ENCODE data around the gene RIN3.

DNA sequence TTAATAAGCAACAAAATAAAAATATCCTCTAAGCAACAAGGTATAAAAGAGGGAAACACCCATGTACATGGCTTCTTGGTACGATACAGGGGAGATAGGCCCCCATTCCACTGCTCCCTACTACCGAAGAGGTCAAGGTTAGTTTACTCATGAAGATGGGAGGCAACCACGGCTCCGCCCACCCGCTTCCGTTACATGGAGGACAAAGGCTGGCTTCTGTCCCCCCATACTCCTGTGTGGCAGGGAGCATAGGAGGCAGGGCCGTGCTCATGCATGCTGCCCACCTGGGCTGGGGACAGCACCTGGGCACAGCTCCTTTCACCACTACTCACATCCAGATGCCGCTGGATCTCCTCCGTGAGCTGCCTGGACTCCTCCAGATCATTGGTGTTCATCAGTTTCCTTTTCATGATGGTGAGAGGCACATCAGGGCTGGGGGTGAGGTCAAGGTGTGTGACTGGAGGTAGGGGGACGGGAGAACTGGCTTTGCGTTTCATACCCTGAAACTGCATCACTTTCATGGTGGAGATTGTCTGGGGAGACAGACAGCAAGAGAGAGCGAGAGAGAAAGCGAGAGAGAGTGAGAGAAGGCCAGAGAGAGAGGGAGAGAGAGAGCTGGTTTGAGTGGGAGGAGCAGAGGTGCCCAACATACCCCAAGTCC lies 195.9 kb downstream of the RIN3 start:
- TF ChIP-seq, protein P1, sequence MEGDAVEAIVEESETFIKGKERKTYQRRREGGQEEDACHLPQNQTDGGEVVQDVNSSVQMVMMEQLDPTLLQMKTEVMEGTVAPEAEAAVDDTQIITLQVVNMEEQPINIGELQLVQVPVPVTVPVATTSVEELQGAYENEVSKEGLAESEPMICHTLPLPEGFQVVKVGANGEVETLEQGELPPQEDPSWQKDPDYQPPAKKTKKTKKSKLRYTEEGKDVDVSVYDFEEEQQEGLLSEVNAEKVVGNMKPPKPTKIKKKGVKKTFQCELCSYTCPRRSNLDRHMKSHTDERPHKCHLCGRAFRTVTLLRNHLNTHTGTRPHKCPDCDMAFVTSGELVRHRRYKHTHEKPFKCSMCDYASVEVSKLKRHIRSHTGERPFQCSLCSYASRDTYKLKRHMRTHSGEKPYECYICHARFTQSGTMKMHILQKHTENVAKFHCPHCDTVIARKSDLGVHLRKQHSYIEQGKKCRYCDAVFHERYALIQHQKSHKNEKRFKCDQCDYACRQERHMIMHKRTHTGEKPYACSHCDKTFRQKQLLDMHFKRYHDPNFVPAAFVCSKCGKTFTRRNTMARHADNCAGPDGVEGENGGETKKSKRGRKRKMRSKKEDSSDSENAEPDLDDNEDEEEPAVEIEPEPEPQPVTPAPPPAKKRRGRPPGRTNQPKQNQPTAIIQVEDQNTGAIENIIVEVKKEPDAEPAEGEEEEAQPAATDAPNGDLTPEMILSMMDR (IDR thresholded peaks at IDR 0.05), result no peak
- TF ChIP-seq POLR2A (IDR thresholded peaks at IDR 0.05), result no peak

All from Peyer's patch (tissue), 4 donors.